Inflammatory macrophage (primary cell): ENCODE measurements around the gene TUBD1.
A peak's percentile ranks its signal among the peaks of the same experiment; 100 is the strongest.
"Not testable (repeated sequence)": the region's sequence is repeated elsewhere in the genome, so short reads cannot be mapped to it uniquely, and the experiment has no call there.

Source experiments
- DNase-seq, 2 donors: peaks; one replicate each; pipeline ENCODE4 v3.0.0-alpha.2; 2020 to 2022

Gene TUBD1

DNA sequence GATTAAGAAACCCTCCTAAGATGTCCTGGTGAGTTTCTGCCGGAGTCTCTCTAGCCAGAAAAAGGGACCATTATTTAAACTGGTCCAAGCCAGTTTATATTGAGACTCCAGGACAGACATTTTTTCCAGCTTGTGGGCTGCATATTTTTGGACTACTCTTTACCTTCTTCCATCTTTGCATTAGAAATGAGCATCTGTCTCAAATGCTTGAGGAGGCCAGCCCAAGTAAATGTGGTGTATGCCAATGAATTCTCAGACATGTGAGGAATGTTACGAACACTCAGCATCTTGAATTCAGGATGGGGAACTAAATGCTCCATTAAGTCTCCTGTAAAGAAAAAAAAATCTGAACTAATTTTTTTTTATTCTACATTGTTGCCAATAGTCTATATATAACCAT lies 18.4 kb downstream of the TUBD1 start:
- DNase-seq = no peak

DNA sequence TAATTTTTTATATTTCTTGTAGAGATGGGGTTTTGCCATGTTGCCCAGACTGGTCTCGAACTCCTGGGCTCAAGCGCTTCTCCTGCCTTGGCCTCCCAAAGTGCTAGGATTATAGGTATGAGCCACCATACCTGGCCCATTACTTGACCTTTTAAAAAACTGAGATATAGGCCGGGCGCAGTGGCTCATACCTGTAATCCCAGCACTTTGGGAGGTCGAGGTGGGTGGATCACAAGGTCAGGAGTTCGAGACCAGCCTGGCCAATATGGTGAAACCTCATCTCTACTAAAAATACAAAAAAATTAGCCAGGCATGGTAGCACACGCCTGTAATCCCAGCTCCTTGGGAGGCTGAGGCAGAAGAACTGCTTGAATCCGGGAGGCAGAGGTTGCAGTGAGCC lies 19.3 kb downstream of the TUBD1 start:
- not testable (repeated sequence) for DNase-seq

DNA sequence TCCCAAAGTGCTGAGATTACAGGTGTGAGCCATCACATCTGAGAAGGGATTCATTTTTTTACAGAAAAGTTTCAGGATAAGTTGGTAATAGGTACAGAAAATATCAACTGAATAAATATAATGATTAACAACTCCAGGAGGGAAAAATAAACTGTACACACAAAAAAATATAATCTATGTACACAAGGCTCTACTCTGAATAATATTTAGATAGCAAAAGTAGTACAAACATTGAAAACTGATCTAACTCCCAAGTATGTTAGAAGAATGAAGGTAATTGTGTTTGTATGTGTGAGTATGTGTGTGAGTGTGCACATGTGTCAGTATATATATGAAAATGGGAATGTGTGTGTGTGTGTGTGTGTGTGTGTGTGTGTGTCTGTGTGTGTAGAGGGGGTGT lies 20.4 kb downstream of the TUBD1 start:
- no peak for DNase-seq

DNA sequence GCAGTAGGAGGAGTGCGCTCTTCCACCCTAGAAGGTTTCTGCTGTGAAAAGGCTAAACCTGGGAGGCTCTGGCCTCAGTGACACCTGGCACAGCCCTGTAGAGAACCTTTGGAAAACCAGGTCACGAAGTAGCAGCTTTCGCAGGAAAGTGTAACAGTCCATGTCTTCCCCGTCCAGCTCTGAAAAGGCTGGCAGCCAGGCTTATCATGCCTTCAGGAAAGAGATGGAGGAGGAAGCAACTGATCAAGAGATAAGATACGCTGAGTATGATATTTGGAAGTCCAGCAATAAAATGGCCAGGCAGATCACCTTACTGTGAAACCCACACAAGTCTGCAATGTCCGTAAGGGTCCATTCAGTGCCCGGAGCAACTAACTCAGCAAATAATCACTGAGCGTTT lies 22.3 kb downstream of the TUBD1 start:
- no peak for DNase-seq

DNA sequence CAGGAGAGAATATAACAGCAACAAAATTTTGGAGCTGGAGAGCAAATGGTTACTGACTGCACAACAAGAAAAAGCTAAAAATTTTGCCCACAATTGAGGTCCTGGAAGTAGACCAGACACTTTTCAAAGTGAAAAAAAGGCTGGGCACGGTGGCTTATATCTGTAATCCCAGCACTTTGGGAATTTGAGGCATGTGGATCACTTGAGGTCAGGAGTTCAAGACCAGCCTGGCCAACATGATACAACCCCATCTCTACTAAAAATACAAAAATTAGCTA lies 22.9 kb downstream of the TUBD1 start:
- no peak for DNase-seq

DNA sequence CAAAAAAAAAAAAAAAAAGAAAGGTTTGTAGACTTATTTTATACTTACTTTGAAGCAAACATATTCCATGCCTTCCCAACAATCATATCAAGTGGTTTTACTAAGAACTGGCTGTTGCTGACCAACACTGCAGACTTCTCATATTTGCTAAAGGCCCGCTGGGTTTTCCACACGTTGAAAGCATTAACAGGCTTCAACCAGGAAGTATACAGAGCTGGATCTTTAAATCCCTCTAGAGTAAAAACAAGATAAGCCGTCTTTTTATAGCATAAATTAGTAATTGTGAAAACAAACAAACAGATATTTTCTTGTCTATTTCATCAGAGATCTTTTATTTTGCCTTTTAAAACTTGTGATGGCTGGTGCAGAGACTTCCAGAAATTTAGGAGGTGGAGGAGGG lies 29.1 kb downstream of the TUBD1 start:
- no peak for DNase-seq

DNA sequence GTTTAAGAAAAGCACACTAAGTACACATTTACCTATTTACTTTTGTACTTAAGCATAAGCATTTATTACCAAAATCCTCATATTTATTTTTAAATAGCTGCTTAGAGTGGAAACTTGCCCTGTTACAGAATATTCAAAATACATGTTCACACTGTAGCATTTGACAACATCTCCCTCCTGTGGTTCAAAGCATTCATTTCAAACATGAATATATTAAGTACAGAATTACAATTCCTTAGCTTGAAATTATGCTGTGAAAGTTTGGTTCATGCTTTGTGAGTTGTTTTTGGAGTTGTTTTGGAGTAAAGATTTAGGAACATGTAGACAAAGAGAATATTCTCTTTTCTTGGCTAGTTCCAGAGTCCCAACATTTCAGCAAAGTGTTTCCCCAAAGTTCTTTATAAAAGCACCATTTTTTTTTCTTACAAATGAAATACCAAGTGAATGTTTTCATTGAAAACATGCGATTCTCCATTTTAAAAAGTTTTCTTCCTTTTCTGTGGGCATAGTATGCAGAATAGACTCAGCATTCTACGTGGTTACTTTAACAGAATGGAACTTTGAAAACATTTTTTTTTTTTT lies 33.2 kb downstream of the TUBD1 start:
- DNase-seq = peak; percentile 56 to 80

DNA sequence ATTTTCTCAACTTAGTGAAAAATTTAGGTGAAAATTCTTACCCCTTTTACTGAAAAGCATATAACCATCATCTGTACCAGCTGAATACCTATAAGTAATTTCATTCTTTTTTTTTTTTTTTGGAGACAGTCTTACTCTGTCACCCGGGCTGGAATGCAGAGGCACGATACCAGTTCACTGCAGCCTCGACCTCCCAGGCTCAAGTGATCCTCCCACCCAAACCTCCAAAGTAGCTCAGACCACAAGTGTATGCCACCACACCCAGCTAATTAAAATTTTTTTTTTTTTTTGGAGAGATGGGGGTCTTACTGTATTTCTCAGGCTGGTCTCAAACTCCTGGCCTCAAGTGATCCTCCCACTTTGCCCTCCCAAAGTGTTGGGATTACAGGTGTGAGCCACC lies 33.8 kb downstream of the TUBD1 start:
- no peak for DNase-seq

DNA sequence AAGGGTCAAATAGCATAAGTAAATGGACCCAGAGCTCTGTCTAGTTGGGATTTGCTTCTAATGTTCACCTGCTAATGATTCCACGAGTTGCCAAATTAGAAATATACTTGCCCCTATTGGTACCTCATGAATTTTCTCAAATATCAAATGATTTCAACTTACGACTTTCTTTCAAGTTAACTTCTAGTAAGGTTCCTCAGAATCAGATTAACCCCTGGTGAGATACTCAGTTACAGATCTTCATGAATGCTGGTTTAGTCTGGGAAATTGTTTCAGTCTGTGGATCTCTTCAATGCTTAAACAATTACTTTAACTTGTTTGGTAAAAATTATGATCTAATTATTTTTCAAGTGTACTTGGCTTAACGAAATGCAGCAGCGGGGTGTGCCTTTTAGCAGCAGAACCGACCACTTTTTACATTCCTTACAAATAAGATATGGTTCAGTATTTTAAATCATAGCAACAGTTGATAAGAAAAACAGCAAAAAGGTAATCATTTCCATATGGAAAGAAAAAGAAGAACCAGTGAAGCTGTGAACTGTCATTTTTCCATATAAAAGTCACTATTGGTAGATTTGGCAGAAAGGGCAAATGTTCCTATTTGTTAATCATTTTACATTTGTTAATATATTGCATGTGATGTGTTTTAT lies 34.5 kb downstream of the TUBD1 start:
- DNase-seq = no peak

DNA sequence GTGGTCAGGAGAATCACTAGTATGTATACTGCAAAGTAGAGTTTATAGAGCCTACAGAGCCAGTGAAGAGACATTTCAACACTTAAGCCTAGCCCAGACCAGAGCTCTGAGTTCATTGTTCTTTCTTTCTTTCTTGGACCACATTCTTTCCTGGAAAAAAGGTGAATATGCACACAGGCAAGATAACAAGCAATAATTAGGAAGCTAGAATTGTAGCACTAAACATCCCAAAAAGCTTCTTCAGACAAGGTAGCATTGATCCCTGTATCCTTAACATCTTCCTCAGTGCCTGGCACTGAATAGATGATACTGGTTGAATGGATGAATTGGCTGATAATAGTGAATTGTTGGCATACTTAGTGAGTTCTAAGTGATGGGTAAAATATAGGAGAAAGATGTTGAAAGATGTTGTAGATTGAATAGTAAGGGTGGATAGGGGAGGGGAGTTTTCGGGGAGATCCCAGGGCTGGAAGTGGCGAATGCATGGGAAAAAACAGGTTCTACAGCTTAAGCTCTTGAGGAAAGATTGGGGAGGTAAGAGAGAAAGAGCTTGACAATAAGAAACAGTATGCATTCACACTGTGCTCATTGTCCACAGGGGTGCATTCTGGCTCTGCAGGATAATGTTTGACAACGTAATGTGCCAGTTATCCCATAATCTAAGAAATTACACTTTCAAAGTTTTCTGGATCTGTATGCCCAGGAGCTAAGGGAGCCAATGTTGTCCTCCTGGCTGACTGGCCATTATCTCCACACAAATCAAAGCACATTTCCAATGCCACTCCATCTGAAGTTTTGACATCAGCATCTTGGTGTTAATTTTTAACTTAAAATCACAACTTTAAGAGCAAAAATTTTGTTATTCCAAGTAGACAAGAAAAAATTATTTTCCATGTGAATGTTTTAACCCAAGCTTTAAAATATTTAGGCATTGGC lies 35.6 kb downstream of the TUBD1 start:
- DNase-seq = no peak

DNA sequence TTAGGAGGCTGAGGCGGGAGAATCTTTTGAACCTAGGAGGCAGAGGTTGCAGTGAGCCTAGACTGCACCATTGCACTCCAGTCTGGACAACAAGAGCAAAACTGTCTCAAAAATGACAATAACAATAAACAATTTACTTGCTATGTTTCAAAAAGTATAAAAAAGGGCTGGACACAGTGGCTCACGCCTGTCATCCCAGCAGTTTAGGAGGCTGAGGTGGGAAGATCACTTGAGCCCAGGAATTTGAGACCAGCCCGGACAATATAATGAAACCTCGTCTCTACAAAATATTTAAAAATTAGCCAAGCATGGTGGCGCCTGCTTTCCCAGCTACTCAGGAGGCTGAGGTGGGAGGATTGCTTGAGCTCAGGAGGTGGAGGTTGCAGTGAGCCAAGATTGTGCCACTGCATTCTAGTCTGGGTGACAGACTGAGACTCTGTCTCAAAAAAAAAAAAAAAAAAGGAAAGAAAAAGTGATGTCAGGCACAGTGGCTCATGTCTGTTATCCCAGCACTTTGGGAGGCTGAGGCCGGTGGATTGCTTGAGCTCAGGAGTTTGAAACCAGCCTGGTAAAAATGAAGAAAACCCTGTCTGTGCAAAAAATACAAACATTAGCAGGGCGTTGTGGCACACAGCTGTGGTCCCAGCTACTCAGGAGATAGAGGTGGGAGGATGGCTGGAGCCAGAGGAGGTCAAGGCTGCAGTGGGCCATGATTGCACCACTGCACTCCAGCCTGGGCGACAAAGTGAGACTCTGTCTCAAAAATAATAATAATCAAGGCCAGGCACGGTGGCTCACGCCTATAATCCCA lies 38.6 kb downstream of the TUBD1 start:
- DNase-seq = not testable (repeated sequence)

DNA sequence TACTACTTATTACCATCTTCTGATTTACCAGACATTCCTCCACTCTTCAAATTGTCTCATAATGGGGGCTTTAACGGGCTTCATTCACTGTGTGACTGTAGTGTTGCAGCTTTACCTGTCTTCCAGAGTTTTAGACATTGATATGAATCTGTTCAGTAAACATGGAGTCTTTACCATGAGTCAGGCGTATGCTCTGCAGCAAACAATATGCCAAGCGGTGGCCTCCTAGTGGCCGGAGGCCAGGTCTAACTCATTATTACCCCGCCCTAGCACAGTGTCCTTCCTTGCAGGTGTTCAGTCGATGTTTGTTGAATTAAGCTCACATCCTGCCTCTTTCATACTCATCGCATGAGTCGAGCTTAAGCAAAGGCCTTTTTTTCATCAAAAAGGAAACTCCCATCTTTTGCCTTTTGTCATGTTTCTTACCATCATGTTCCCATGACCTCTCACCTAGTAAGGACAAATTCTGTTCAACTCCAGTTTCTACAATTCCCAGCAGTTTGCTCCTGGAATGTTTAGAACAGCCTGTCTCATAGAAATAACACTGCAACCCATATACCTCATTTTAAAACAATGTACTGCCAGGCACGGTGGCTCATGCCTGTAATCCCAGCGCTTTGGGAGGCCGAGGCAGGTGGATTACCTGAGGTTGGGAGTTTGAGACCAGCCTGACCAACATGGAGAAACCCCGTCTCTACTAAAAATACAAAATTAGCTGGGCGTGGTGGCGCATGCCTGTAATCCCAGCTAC lies 39.4 kb downstream of the TUBD1 start:
- peak in 1 of 2 donors; percentile 27 for DNase-seq

DNA sequence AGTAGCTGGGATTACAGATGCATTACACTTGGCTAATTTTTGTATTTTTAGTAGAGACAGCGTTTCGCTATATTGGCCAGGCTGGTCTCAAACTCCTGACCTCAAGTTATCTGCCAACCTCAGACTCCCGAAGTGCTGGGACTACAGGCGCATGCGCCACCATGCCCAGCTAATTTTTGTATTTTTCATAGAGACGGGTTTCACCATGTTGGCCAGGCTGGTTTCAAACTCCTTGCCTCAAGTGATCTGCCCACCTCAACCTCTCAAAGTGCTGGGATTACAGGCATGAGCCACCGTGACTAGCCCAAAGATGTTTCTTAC lies 39.9 kb downstream of the TUBD1 start:
- not testable (repeated sequence) for DNase-seq

DNA sequence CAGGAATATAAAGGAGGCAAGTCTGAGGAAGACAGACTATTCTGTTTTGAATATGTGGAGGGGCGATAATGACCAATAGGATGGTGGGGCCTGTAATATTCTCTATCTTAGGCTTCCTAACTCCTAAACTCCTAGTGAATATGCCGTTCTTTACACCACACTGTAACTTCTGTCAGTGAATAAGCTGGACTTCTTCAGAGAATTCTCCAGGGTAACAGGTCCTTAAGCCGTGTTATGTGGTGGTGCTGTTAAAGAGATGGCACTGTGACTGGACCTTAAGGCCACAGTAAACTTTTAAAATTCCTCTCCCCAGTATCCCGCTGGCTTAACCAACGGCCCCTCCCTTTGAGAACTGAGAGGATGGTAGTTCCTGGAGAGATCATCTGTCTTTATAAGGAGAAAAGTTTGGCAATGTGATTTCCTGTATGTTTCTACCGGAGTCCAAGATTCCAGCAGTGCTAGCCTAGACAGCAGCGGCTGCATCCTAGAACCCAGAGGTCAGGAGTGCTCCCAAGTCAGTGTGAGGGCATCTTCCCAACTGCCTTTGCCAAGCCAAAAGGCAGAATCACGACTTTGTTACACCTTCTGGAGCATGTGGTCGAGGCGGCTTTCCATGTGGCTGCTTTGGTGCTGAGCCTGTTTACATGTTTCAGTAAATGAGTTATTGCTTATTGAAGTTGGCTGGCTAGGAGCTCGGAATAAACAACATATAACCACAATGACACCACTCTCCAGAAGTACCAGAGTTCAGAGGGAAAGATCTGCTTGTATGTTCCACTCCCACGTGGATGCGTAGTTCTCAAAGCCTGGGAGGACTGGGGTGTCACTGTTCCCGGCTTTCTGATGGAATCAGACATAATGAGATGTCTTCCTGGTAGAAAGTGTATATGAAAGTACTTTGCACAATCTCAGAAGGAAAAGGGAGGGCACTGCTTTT lies 41.0 kb downstream of the TUBD1 start:
- no peak for DNase-seq

DNA sequence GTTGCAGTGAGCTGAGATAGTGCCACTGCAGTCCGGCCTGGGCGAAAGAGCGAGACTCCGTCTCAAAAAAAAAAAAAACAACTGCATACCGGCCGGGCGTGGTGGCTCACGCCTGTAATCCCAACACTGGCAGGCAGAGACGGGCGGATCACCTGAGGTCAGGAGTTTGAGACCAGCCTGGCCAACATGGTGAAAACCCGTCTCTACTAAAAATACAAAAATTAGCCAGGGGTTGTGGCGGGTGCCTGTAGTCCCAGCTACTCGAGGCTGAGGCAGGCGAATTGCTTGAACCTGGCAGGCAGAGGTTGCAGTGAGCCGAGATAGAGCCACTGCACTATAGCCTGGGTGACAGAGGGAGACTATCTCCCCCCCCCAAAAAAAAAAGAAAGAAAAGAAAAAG lies 42.4 kb downstream of the TUBD1 start:
- DNase-seq = not testable (repeated sequence)

DNA sequence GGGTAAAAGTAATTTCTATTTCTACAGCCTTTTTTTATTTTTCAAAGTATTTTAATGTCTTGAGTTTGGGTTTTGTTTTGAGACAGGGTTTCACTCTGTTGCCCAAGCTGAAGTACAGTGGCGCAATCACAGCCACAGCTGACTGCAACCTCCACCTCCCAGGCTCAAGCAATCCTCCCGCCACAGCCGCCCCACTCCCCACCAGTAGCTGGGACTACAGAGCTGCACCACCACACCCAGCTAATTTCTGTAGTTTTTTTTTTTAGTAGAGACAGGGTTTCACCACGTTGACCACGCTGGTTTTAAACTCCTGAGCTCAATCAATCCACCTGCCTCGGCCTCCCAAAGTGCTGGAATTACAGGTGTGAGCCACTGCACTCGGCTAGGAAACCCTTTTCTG lies 44.0 kb downstream of the TUBD1 start:
- DNase-seq = peak; percentile 80 to 89

DNA sequence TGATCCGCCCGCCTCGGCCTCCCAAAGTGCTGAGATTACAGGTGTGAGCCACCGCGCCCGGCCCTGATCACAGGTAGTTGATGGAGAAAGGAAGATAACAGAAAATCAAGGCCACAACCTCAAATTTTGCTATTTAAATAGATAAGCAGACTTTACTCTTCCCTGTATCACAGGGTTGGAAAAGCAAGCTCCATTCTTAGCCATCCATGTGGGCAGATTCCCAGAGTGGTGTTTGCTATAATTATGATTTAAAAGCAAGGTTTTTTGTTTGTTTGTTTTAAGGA lies 44.4 kb downstream of the TUBD1 start:
- DNase-seq = no peak

DNA sequence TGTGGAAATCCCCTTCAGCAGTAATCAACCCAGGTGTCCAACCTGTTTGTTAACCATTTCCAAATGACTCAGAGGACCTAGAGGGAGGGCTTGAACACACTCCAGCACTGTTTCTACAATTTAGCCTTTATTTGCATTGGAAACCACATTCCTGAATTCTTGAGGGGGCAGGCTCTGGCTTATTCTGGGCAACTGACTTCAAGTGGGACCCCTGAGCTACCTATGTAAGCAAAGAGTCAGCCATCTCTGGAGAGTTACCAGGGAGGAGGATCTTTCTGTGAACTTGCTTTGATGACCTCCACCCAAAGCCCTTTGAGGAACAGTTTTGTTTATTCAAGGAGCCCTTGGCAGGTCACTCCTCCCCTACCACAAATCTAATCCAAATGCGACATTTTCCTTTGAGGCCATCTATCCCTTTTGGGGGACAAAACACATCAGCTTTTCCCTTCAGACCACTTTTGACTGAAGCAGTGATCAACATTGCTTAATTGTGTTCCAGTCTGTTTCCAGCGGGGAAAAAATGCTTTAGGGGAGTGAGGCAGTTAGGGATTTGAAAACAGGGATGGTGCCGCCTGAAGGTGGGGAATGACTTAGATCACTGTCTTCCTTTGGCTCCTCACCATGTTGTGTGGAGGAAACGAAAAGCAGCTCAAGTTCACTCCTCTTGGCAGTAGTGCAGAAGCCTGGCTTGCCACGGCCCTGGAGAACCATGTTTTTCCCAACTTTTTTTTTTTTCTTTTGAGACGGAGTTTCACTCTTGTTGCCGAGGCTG lies 46.2 kb downstream of the TUBD1 start:
- peak; percentile 26 to 30 for DNase-seq

DNA sequence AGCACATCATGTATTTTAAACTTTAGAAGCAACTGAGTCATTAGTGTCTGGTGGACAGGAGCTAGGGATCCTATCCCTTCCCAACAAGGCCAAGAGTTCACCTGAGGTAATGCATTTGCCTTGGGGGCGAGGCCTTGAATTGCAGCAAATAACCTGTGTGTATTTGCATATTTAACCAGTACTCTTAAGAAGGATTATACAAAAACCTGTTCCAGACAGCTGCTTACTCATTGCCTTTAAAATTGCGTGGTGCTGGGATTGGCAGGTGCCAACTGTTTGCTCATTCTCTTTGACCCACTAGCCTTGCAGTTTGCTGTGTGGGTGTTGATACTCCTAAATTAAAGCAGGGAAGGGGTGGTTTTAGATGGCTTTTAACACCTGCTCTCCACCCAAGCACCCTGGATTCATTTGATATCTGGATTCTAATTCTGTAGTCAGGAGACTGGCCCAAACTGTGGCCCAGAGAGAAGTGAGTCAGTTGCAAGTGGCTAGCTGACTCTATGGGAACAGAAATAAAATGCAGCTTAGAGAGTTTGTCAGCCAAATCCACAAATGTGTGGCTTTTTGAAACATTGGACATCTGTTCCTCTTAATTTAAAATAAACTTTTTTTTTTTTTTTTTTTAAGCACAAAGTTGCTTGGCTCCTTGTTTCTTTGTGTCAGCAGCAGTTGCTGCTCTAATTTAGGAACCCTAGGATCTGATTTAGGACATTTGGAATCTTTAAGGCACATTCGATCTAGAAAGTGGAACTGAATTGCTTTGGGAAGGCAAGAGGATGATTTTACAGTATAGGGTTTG lies 46.9 kb downstream of the TUBD1 start:
- peak; percentile 73 to 83 for DNase-seq
